GM18873 (cell line): ENCODE measurements around the gene USP49.
"Not testable (repeated sequence)": the region's sequence is repeated elsewhere in the genome, so short reads cannot be mapped to it uniquely, and the experiment has no call there.

Experiments
- ATAC-seq: cut with Tn5 transposase; IDR thresholded peaks from one replicate; pipeline ENCODE4 v1.9.1; 2021; ENCODE audit warnings: mild to moderate bottlenecking, moderate library complexity, moderate number of reproducible peaks; ENCODE audit not compliant: unreplicated experiment, low FRiP score

Gene USP49

GRCh38 chr6:41783106-41783780, 111.9 kb downstream of the USP49 start:
- no peak for ATAC-seq

GRCh38 chr6:41781366-41781730, 113.8 kb downstream of the USP49 start:
- no peak for ATAC-seq

GRCh38 chr6:41780551-41781365, 114.4 kb downstream of the USP49 start, which contains the start of gene PRICKLE4:
Gene PRICKLE4 (plus strand): TSS chr6:41780782. CDS start chr6:41783474, 2,692 bp downstream.
- ATAC-seq, result no peak

GRCh38 chr6:41779788-41780550, 115.2 kb downstream of the USP49 start, which contains the start of gene FRS3:
Gene FRS3 (minus strand): TSS chr6:41779900. CDS start chr6:41776987, 2,913 bp downstream.
- ATAC-seq, result peak; percentile 87

- peak; percentile 11 for ATAC-seq
These were observed 115.8 kb downstream of the USP49 start for GRCh38 chr6:41779336-41779735.

GRCh38 chr6:41778895-41779294, 116.3 kb downstream of the USP49 start:
- ATAC-seq, result no peak

GRCh38 chr6:41777551-41778285, 117.5 kb downstream of the USP49 start:
- ATAC-seq, result no peak

- no peak for ATAC-seq
These were observed 119.8 kb downstream of the USP49 start for GRCh38 chr6:41775293-41775882.

GRCh38 chr6:41774841-41775240, 120.3 kb downstream of the USP49 start:
- no peak for ATAC-seq

GRCh38 chr6:41771058-41771983, 123.9 kb downstream of the USP49 start:
- no peak for ATAC-seq

- no peak for ATAC-seq
These were observed 124.7 kb downstream of the USP49 start for GRCh38 chr6:41770381-41771057.

- no peak for ATAC-seq
These were observed 125.8 kb downstream of the USP49 start for GRCh38 chr6:41769376-41769775.

GRCh38 chr6:41768545-41769308, 126.4 kb downstream of the USP49 start:
- ATAC-seq, result no peak

GRCh38 chr6:41767112-41767833, 127.9 kb downstream of the USP49 start:
- no peak for ATAC-seq

GRCh38 chr6:41766043-41766664, 129.0 kb downstream of the USP49 start:
- ATAC-seq, result not testable (repeated sequence)

GRCh38 chr6:41763470-41763869, 131.7 kb downstream of the USP49 start:
- no peak for ATAC-seq
